Glomerular visceral epithelial cell (primary cell): ENCODE results near the gene PITPNM3.
A peak's percentile ranks its signal among the peaks of the same experiment; 100 is the strongest.

Experiments used
- DNase-seq: peaks from one replicate; pipeline ENCODE4 v3.0.0-alpha.2; 2016; ENCODE audit errors: extremely low spot score

Gene PITPNM3

GRCh38 chr17:6526362-6527152 is 29.8 kb downstream of the PITPNM3 start:
- DNase-seq: no peak

GRCh38 chr17:6525731-6526130 is 30.6 kb downstream of the PITPNM3 start:
- no peak for DNase-seq

GRCh38 chr17:6525141-6525540 is 31.2 kb downstream of the PITPNM3 start:
- no peak for DNase-seq

DNA sequence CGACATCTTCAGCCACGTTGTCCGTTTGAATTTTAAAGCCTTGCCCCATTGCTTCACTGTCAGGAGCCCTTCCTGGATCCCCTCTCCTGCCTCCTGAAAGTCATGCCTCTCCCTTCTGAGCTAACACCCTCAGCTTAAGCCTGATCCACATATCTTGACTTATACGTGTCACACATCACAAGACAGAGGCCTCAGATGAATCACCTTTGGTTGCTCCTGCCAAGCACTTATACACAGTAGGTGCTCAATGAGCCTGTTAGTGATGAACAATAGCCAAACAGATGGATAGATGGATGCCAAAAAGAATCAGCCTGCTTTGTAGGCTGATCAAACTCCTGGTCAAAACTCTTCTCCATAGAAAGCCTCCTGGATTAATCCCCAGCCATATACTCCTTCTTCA is 31.8 kb downstream of the PITPNM3 start:
- DNase-seq: peak; percentile 84

DNA sequence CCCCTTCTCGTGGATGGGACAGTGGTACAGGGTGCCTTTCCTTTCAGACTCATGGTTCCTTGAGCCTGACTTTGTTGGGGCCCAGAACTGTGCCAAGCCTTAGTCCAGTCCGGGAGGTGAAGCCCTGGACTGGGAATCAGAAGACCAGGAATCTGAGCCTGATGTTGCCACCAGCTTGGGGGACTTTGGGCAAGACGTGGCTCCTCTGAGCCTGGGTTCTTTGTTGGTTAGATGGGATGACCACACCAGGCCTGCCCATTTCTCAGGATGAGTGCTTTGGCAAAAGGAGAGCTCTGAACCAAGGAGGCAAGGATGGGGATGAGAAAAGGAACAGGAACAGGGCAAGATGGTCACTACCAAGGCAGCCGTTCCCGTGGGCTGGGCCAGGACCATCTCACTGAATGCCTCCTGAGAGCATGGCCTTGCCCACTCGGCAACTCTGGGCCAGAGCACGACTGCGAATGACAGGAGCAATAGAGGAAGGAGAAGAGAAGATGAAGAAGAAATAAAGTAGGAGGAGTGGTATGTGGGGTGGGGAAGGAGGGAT is 32.5 kb downstream of the PITPNM3 start:
- no peak for DNase-seq

GRCh38 chr17:6523330-6523729 is 33.0 kb downstream of the PITPNM3 start:
- peak; percentile 92 for DNase-seq

- no peak for DNase-seq
Measured at GRCh38 chr17:6521586-6521985, 34.8 kb downstream of the PITPNM3 start.

DNA sequence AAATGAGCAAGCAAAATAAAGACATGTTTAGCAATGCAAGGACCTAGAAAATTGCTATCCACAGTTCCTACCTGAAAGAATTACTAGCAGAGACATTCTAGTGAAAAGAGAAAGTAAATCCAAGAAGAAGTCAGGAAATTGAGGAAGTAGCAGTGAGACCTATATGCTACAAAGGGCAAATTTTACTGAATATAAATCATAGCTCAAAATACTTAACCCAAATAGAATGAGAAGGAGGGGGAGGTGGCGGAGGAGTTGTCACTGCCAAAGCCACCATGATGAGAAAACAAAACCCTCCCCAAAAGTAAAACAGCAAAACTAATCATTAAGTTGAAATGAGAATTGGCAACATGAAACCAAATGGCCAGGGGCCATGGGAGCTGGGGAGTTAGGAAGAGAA is 39.3 kb downstream of the PITPNM3 start:
- DNase-seq: no peak

GRCh38 chr17:6514371-6514770 is 42.0 kb downstream of the PITPNM3 start:
- no peak for DNase-seq

DNA sequence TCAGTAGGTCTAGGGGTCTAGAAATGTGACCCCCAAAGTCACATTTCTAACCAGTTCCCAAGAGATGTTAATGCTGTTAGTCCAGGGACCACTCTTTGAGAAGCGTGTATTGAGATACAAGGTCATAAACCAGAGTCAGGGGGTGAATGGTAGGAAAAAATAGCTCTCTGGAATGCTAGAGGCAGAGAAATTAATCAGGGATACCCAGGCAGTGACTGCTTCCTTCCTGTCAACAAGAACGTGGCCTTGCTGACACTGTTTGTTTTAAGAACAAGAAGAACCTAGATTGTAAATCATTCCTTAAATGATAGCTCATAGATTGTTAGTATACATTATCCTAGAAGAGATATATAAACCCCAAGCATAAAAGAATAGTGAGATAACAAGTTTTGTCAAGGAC is 43.8 kb downstream of the PITPNM3 start:
- DNase-seq: no peak

DNA sequence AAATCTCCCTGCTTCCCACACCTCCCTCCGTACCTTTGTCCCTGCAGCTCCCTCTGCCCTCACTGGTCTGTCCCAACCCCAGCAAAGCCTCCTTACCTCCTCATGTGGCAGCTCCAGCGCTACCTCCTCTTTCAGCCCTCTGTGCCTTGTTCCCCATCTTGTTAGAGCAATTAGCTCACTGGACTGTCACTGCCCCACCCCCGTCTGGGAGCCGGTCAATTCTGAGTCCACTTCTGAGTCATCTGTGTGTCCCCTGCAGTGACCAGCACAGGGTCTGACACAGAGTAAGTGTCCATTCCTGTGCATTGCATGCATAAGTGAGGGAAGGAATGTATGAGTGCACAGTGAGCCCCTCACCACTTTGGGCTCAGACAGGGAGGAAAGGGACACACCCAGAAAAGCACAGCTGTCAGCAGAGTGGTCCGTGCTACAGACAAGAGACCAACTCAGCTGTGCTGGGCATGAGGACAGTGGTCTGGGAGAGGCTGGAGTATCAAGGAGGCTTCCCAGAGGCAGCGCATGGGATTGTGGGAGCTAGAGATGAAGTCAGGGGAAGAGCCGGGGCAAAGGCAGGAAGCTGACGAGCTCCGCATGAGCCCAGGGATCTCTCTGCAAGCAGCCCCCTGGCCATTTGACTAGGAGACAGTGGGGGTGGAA is 45.9 kb downstream of the PITPNM3 start:
- DNase-seq: no peak

- DNase-seq: no peak
Measured at GRCh38 chr17:6509921-6510320, 46.4 kb downstream of the PITPNM3 start.

- DNase-seq: no peak
Measured at GRCh38 chr17:6509031-6509771, 47.2 kb downstream of the PITPNM3 start.

GRCh38 chr17:6508519-6509030 is 47.8 kb downstream of the PITPNM3 start:
- DNase-seq: no peak

GRCh38 chr17:6508016-6508415 is 48.3 kb downstream of the PITPNM3 start:
- DNase-seq: no peak

DNA sequence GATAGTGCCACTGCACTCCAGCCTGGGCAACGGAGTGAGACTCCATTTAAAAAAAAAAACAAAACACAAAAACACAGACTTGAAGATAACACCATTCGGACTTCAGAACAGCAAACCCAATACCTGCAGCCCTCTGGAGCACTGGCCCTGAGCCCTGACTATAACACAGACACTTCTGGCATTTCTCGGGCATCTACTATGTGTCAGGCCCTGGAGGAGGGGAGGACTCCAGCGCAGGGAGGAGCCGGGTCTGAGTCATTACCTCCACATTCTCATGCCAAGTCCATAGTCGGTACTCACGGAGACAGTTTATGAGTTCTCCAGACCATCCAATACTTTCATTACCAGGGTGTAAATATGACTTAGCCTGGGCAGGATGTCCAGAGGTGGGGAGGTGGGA is 48.8 kb downstream of the PITPNM3 start:
- peak; percentile 83 for DNase-seq

- peak; percentile 91 for DNase-seq
Measured at GRCh38 chr17:6506679-6507231, 49.6 kb downstream of the PITPNM3 start.

DNA sequence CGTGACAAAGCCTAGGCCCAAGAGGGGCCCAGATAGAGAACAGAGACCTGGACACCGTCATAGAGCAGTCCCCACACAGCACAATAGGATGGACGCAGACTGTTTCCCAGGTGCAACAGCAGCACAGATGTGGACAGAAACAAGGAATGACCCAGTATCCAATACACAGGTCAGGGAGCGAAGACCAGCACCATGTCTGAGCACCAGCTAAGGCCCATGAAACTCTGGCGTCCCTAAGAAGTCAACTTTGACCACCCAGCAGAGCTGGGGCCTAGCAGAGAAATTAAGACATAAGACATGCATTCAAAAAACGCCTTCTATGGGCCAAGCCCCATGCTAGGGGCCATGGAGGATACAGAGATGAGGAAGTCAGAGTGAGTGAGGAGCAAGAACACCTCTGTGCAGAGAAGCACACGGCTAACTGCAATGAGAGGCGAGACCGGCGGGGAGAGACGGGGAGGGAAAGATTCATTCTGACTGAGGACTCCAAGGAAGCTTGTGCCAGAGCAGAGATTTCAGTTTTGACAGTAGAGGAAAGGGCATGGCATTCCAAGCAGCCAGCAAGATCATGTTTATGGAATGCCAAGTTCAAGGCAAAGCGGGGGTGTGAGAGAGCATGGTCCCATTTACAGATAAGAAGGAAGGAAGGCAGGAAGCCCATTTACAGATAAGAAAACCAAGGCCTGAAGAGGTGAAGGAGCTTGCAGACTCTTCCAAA is 50.8 kb downstream of the PITPNM3 start:
- no peak for DNase-seq

DNA sequence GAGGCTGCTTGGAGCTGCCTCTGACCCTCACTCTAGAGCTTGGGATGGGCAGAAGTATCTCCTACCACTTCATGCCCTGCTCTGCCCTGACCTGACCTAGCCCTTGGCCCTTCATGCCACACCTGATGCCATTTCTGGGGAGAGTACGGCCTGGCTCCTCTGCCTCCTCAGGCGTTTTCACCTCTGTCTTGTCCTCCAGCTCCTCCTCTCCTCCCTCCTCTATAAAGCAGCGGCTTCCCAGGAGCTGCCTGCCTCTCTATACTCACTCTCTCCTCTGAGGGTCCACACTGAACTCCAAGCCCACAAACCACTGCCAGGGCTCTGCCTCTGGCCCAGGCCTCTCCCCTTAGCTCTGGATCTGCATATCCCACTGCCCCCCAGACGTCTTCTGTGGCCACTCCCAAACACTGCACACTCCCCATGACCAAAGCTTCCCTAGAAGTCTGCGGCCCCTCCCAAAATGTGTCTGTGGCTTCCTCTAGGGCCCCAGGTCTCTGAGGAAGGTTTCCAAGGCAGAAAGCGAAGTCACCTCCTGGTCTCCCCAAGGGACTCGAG is 52.6 kb downstream of the PITPNM3 start:
- no peak for DNase-seq

DNA sequence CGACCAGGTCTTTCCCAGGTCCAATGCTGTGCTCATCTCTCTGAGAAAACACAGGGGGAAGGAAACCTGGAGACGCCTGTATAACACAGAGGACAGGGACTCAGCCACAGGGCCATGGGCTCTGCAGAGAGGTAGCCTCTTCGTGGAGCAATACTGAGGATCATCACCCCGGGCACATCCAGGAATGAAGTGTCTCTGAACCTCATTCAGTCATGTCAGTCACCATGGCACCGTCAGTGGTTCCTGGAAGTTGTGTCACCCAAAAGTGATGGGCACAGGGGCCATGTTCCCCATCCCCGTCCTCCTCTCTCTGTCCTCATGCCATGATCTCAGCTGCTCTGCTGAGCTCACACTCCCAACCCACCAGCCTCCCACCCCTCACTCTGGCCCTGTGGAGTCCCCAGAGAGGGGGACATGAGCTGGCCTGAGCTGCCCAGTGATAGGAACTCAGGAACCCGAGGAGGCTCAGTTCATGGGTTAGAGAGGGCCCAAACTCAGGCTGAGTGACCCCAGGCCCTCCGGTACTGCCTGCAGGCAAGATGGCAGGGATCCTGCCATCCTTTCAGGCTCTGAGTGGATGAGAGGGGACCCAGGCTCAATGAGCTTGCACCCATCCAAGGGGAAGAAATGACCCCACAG is 53.4 kb downstream of the PITPNM3 start:
- no peak for DNase-seq
